K562 (cell line): Measurements from ENCODE around the gene SGMS1.

Source experiments
- FOXA1 ChIP-seq: fragments of 450-650 bp; IDR thresholded peaks from 2 replicates; pipeline ENCODE4 v1.6.1; 2016; ENCODE audit warnings: mild to moderate bottlenecking, borderline replicate concordance
- GTF2F1 ChIP-seq: IDR thresholded peaks from 2 replicates; pipeline ENCODE4 v1.6.1; 2011; ENCODE audit warnings: low read depth, low read length, improper control_type of control experiment
- POLR2A ChIP-seq: fragments of 450-650 bp; conservative IDR thresholded peaks from 2 replicates; pipeline ENCODE4 v1.6.1; 2016
- POLR2AphosphoS5 ChIP-seq: IDR thresholded peaks from 2 replicates; pipeline ENCODE4 v1.6.1; 2011; ENCODE audit warnings: mild to moderate bottlenecking, low read depth, low read length, moderate library complexity; ENCODE audit not compliant: control insufficient read depth, insufficient read depth
- POLR3A ChIP-seq: IDR thresholded peaks from 2 replicates; pipeline ENCODE4 v1.6.1; 2011; ENCODE audit warnings: borderline replicate concordance, mild to moderate bottlenecking, moderate library complexity; ENCODE audit not compliant: insufficient read length, insufficient read depth; ENCODE audit errors: extremely low read depth
- RNF2 ChIP-seq: sonication (generic); IDR thresholded peaks from 2 replicates; pipeline ENCODE4 v1.6.1; 2016
- TCF7L2 ChIP-seq: fragments of 150-350 bp; IDR thresholded peaks from 2 replicates; pipeline ENCODE4 v1.6.1; 2016; ENCODE audit warnings: low read depth, mild to moderate bottlenecking, low read length, moderate library complexity
- ZFX ChIP-seq: sonication (generic); formaldehyde crosslinking; IDR thresholded peaks from 2 replicates; pipeline ENCODE4 v1.8.0; 2022; ENCODE audit warnings: mild to moderate bottlenecking, missing genetic modification reagents, moderate library complexity
- TF ChIP-seq, protein P1 (sequence below): fragments of 450-650 bp; formaldehyde crosslinking; IDR thresholded peaks from 2 replicates; pipeline ENCODE4 v1.4.0; 2022; ENCODE audit warnings: missing genetic modification characterization
- TF ChIP-seq, protein P2 (sequence below): fragments of 250-450 bp; sonication (Bioruptor Pico); IDR thresholded peaks from 2 replicates; pipeline ENCODE4 v1.5.0; 2020; ENCODE audit warnings: mild to moderate bottlenecking, borderline replicate concordance

DNA sequence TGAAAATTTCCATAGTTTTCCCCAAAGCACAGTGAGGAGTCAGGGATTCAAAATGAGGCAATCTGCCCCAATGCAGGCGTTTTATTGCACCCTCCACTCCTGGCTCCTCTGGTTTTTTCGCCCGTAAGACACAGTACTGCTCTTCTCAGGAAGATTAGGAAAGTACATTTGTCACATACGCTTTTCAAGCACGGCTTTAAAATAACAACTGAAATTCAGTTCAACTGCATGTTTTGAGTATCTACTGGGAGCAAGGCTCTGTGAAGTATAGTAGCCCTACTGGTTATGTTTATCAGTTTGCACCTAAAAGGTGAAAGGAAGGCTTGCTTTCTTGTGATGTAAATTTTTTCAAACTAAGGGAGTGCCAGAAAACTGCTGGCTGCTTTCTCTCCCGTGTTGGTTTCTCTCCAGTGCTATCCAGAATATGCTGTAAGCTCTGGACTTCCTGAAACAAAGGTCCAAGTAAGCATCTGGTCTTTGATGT is 1.9 kb upstream of the SGMS1 start:
- TF ChIP-seq POLR2AphosphoS5 (no peak), FOXA1 (no peak), POLR2A (no peak), TCF7L2 (no peak), POLR3A (no peak), ZFX (no peak), GTF2F1 (no peak), RNF2 (no peak)
- TF ChIP-seq, protein P1, sequence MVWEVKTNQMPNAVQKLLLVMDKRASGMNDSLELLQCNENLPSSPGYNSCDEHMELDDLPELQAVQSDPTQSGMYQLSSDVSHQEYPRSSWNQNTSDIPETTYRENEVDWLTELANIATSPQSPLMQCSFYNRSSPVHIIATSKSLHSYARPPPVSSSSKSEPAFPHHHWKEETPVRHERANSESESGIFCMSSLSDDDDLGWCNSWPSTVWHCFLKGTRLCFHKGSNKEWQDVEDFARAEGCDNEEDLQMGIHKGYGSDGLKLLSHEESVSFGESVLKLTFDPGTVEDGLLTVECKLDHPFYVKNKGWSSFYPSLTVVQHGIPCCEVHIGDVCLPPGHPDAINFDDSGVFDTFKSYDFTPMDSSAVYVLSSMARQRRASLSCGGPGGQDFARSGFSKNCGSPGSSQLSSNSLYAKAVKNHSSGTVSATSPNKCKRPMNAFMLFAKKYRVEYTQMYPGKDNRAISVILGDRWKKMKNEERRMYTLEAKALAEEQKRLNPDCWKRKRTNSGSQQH (CRISPR knock-in tag), result no peak
- TF ChIP-seq, protein P2, sequence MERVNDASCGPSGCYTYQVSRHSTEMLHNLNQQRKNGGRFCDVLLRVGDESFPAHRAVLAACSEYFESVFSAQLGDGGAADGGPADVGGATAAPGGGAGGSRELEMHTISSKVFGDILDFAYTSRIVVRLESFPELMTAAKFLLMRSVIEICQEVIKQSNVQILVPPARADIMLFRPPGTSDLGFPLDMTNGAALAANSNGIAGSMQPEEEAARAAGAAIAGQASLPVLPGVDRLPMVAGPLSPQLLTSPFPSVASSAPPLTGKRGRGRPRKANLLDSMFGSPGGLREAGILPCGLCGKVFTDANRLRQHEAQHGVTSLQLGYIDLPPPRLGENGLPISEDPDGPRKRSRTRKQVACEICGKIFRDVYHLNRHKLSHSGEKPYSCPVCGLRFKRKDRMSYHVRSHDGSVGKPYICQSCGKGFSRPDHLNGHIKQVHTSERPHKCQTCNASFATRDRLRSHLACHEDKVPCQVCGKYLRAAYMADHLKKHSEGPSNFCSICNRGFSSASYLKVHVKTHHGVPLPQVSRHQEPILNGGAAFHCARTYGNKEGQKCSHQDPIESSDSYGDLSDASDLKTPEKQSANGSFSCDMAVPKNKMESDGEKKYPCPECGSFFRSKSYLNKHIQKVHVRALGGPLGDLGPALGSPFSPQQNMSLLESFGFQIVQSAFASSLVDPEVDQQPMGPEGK, result no peak
